ENCODE data around the gene CAMK2D.
A peak's percentile ranks its signal among the peaks of the same experiment; 100 is the strongest.

Gene CAMK2D

GRCh38 chr4:113564493-113564892, 197.0 kb downstream of the CAMK2D start:
- DNase-seq (ENCODE audit: low read depth), result no peak

- no peak for DNase-seq (ENCODE audit: low read depth)
These were observed 197.7 kb downstream of the CAMK2D start for GRCh38 chr4:113563691-113564378.

GRCh38 chr4:113561758-113562157, 199.8 kb downstream of the CAMK2D start:
- no peak for DNase-seq (ENCODE audit: low read depth)

GRCh38 chr4:113561092-113561491, 200.4 kb downstream of the CAMK2D start:
- DNase-seq (ENCODE audit: low read depth), result no peak

- DNase-seq (ENCODE audit: low read depth), result no peak
These were observed 201.0 kb downstream of the CAMK2D start for GRCh38 chr4:113560579-113560978.

GRCh38 chr4:113559947-113560346, 201.6 kb downstream of the CAMK2D start:
- no peak for DNase-seq (ENCODE audit: low read depth)

GRCh38 chr4:113556382-113557134, 205.0 kb downstream of the CAMK2D start:
- no peak for DNase-seq (ENCODE audit: low read depth)

- DNase-seq (ENCODE audit: low read depth), result no peak
These were observed 205.7 kb downstream of the CAMK2D start for GRCh38 chr4:113555868-113556267.

- no peak for DNase-seq (ENCODE audit: low read depth)
These were observed 208.5 kb downstream of the CAMK2D start for GRCh38 chr4:113553082-113553481.

GRCh38 chr4:113550510-113550909, 211.0 kb downstream of the CAMK2D start:
- DNase-seq (ENCODE audit: low read depth), result no peak

GRCh38 chr4:113548303-113548702, 213.2 kb downstream of the CAMK2D start:
- DNase-seq (ENCODE audit: low read depth), result no peak

- DNase-seq (ENCODE audit: low read depth), result peak; percentile 93
These were observed 214.0 kb downstream of the CAMK2D start for GRCh38 chr4:113547487-113548042.

- no peak for DNase-seq (ENCODE audit: low read depth)
These were observed 219.6 kb downstream of the CAMK2D start for GRCh38 chr4:113541933-113542332.

- DNase-seq (ENCODE audit: low read depth), result peak; percentile 29
These were observed 220.7 kb downstream of the CAMK2D start for GRCh38 chr4:113540859-113541258.

GRCh38 chr4:113539408-113539807, 222.1 kb downstream of the CAMK2D start:
- peak; percentile 21 for DNase-seq (ENCODE audit: low read depth)

- no peak for DNase-seq (ENCODE audit: low read depth)
These were observed 223.9 kb downstream of the CAMK2D start for GRCh38 chr4:113537628-113538027.

- no peak for DNase-seq (ENCODE audit: low read depth)
These were observed 224.3 kb downstream of the CAMK2D start for GRCh38 chr4:113537203-113537602.

- peak; percentile 29 for DNase-seq (ENCODE audit: low read depth)
These were observed 226.8 kb downstream of the CAMK2D start for GRCh38 chr4:113534711-113535110.

GRCh38 chr4:113531572-113531971, 230.0 kb downstream of the CAMK2D start:
- DNase-seq (ENCODE audit: low read depth), result no peak

GRCh38 chr4:113528395-113528794, 233.1 kb downstream of the CAMK2D start:
- no peak for DNase-seq (ENCODE audit: low read depth)

GRCh38 chr4:113525521-113525920, 236.0 kb downstream of the CAMK2D start:
- DNase-seq (ENCODE audit: low read depth), result no peak

GRCh38 chr4:113524505-113525186, 236.9 kb downstream of the CAMK2D start:
- DNase-seq (ENCODE audit: low read depth), result no peak

- DNase-seq (ENCODE audit: low read depth), result no peak
These were observed 237.4 kb downstream of the CAMK2D start for GRCh38 chr4:113524096-113524495.
